Measurements from ENCODE around the gene SEMA3A. TPM values are rescaled to one million over a fixed set of nuclear protein-coding genes. Genes with fewer than 3 reads are reported as not detected.

The SEMA3A gene
- total RNA-seq, 1 experiment from 2014 or later: 14.2 TPM

- H3K79me2 ChIP-seq (ENCODE audit: insufficient read depth, low read length): no peaks in the 10 kb centered on the region
- DNase-seq (ENCODE audit: low read depth, low spot score) (no peak), ATAC-seq (no peak)
- H3K36me3 ChIP-seq (ENCODE audit: control insufficient read depth in 1 of 2, insufficient read depth in 2 of 2, low read length in 2 of 2): no peaks in the 10 kb centered on the region
- H3K9me3 ChIP-seq (ENCODE audit: control insufficient read depth in 1 of 2, insufficient read depth in 1 of 2, low read depth in 1 of 2, low read length in 2 of 2): no peaks in the 10 kb centered on the region
- RAD21 ChIA-PET (ENCODE audit: low non-redundant PET in 1 of 2, low total read pairs in 2 of 2, uncharacterized antibody in 2 of 2, unreplicated experiment in 2 of 2): no interaction called here
- H3K9me2 ChIP-seq (ENCODE audit: insufficient read depth): no peaks in the 10 kb centered on the region
- CTCF ChIA-PET: no interaction called here
- peaks cover 29 to 36% of the 10 kb centered on the region in 2 experiments; a peak in 3 of 4 replicates for H3K4me1 ChIP-seq (ENCODE audit: control insufficient read depth in 1 of 2, insufficient read depth in 2 of 2, low read length in 2 of 2)
- BruUV-seq (replicated peaks): no TSS peak
- no peak overlapping the region for H3K27ac ChIP-seq (ENCODE audit: low read depth, low read length)
- H3K27me3 ChIP-seq (ENCODE audit: insufficient read depth, low read length): no peaks in the 10 kb centered on the region
- POLR2A ChIA-PET: no interaction called here
- TF ChIP-seq EZH2phosphoT487 (IDR thresholded peaks at IDR 0.05; ENCODE audit: borderline replicate concordance) (no peak), ELF1 (IDR thresholded peaks at IDR 0.05; ENCODE audit: borderline replicate concordance, low read depth) (no peak), CEBPB (IDR thresholded peaks at IDR 0.05; ENCODE audit: low read depth) (no peak), EGR1 (IDR thresholded peaks at IDR 0.05; ENCODE audit: low read depth) (no peak), JUND (IDR thresholded peaks at IDR 0.05) (no peak), EZH2 (IDR thresholded peaks at IDR 0.05) (no peak), POLR2A (IDR thresholded peaks at IDR 0.05; ENCODE audit: borderline replicate concordance, extremely low read depth, insufficient read depth, insufficient read length) (no peak), SIN3A (IDR thresholded peaks at IDR 0.05; ENCODE audit: low read depth) (no peak), RAD21 (IDR thresholded peaks at IDR 0.05; ENCODE audit: low read depth) (no peak), FOSL1 (IDR thresholded peaks at IDR 0.05; ENCODE audit: low read depth) (no peak), REST (IDR thresholded peaks at IDR 0.05; ENCODE audit: low read depth) (no peak), CBX3 (IDR thresholded peaks at IDR 0.05; ENCODE audit: low read depth) (no peak), CTCF (IDR thresholded peaks at IDR 0.05 in 2 of 3, conservative IDR thresholded peaks at IDR 0.05 in 1 of 3; ENCODE audit: borderline replicate concordance in 1 of 3, insufficient read depth in 1 of 3, low read depth in 2 of 3, low read length in 2 of 3) (no peak), ATF3 (IDR thresholded peaks at IDR 0.05) (no peak)
- H3K9ac ChIP-seq (ENCODE audit: low read length): no peak overlapping the region
- intact Hi-C loops (cut with micrococcal nuclease): no loop called here
- no peak overlapping the region for H2AFZ ChIP-seq (ENCODE audit: low read depth, low read length, poor library complexity, severe bottlenecking)
- no peak overlapping the region for H3K4me2 ChIP-seq (ENCODE audit: low read length)
- no peak overlapping the region for H3K4me3 ChIP-seq (replicated peaks in 1 of 2; ENCODE audit: low read depth in 1 of 2, low read length in 2 of 2)
- H4K20me1 ChIP-seq (ENCODE audit: insufficient read depth): no peaks in the 10 kb centered on the region
Observed at GRCh38 chr7:84021292-84021908, 173.2 kb downstream of the SEMA3A start.
